Activated CD4-positive, CD25-positive, alpha-beta regulatory T cell treated with anti-CD3 and anti-CD28 coated beads, Interleukin-2, amount 50 U/mL, for 72 hours (primary cell): ENCODE measurements around the gene FMNL1.

Experiments
- DNase-seq: peaks from one replicate; pipeline ENCODE4 v3.0.0; 2021

FMNL1 gene

GRCh38 chr17:45261577-45262515 is 40.2 kb downstream of the FMNL1 start, which contains the start of gene SPATA32:
Gene SPATA32 (minus strand): TSS chr17:45262094. CDS start chr17:45262016, 78 bp downstream.
- peak; percentile 70 for DNase-seq

- DNase-seq, result no peak
These were observed 41.1 kb downstream of the FMNL1 start for GRCh38 chr17:45262516-45263476.

DNA sequence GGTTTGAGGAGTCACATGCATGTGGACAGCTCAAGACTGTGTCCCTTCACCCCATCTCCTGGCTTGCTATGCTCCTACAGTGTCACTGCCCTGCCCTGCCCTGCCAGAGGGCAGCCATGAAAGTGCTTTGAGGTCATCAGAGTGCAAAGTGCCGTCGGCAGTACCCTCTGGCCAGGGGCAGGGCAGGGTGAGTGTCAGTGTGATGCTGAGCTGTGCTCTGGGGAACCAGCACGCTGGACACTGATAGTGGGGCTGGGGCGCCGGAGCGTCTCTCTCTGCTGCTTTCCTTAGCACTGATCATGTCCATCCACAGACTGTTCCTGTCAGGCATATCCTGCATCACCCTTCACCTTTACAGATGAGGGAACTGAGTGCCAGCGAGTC is 41.8 kb downstream of the FMNL1 start:
- DNase-seq, result no peak

GRCh38 chr17:45264430-45264829 is 42.7 kb downstream of the FMNL1 start:
- no peak for DNase-seq

DNA sequence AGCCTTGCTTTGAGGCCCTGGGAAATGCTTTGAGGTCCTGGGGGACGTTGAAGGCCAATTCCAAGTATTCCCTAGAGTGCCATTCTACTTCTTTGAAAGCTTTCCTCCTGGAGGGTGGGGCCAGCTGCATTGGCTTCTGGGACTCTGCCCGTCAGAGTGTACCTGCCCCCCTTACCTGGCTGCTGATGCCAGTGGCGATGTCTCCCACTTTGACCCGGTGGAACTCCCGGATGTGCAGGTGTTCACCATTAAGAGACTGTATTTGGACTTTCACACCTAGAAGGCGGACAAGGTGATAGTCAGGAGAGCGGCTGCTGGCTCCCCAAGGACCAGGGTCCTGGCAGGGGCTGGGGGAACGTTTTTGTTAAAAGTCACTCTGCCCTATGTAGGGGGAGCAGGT is 43.3 kb downstream of the FMNL1 start:
- no peak for DNase-seq

DNA sequence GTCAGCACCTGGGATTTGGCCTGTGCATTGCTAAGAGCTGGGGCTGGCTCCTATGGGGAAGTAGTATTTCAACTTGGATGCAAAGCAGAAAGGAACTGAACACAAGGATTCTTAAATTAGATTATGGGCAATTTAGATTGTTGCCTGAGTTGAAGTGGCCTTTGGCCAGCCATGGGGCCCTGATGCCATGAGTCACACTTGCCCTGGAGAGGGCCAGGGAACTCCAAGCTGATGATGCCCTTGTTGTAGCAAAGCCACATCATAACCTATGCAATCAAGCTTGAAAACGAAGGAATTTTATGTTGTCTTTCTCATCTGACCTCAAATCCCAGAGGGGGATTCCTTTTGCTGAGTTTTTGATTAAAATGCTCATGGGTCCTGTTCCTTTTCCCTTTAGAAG is 44.1 kb downstream of the FMNL1 start:
- DNase-seq, result no peak

DNA sequence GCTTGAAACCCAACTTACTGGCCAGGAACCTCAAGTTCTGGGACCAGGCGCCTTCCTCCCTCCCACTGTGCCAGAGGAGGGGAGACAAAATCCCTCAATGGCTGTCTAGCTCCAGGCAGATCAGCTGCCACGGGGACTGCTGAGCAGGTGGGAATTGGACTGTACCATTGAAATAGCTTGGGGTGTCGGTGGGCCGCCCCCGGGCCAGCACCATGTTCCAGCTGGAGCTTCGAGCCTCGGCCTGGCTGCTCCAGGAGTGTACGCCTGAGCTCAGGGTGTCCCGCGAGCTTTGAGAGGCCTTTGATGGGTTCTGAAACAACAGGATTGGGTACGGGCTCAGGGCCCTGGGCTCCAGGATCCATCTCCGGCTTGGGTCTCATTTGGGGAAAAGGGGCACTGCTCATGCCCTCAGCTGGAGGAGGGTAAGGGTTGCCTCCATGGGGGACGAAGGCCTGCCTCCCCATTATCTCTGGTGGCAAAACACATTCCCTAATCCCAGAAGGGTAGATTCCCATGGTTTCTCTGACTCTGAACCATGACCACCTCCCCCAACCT is 44.8 kb downstream of the FMNL1 start:
- DNase-seq, result no peak

DNA sequence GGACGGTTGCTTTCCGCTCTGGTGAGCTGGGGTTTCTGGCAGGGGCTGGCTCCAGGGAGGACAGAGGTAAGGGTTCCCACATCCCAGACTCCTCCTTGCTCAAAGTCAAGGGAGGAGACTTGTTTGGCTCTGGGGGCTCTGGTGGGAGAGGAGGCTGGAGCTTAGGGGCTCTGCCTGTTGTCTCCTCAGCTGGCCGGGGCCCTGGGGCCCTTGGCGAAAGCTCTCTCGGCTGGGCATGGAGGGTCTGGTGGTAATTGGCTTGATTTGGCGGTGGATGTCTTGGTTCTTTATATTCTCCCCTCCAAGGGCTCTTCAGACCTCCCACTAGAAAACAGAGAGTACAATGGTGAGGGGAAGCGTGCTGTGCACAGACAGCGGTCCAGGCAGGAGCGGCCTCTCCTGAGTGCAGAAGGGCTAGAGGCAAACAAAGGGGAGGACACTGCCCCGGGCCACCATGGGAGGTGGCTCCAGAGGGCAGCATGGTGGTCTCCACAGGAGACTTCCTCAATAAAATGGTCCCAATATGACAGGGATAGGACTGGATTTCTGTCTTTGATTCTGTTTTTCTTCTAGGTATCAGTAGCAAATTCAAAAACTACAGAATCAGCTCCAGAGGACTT is 45.9 kb downstream of the FMNL1 start:
- DNase-seq, result no peak

GRCh38 chr17:45269912-45270311 is 48.2 kb downstream of the FMNL1 start:
- DNase-seq, result no peak

DNA sequence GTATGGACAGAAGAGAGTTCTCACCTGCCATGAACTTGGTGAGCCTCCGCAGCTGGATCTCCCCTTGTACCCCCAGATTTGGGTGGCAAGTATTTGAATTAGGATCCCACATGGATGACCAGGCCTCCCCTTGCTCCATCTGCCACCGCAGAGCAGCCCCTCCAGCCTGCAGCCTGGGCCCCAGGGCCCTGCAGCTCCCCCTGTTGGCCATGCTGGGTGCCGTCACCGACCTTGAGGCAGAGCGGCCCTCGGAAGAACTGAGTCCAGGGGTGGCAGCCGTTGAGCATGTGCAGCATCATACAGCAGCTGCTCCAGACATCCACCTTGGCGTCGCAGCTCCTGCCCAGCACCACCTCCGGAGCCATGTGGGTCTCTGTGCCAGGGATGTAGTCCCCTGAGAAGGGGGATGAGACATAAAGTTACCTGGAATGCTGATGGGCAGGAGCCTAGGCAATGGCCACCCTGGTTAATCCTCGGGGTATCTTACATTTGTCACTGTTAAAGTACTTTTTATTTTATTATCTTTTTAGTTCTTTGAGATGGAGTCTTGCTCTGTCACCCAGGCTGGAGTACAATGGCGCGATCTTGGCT is 49.2 kb downstream of the FMNL1 start:
- DNase-seq, result peak; percentile 60

DNA sequence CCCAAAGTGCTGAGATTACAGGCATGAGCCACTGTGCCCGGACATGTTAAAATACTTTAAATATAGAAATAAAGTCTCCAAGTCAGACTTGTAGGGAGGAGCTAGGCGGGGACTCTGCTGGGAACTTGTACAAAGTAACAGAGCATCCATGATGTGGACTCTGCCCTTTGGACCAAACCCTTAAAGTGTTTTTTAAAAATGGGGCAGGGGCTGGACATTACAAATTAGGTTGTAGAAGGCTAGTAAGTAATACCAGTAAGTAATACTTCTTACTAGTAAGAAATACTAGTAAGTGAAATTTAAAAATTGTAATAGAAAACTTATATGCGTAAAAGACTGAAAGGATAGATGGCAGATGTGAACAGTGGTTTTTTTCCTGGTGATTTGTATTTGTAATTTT is 49.9 kb downstream of the FMNL1 start:
- no peak for DNase-seq

GRCh38 chr17:45273551-45273957 is 51.9 kb downstream of the FMNL1 start:
- DNase-seq, result no peak

GRCh38 chr17:45274033-45274432 is 52.3 kb downstream of the FMNL1 start:
- no peak for DNase-seq

DNA sequence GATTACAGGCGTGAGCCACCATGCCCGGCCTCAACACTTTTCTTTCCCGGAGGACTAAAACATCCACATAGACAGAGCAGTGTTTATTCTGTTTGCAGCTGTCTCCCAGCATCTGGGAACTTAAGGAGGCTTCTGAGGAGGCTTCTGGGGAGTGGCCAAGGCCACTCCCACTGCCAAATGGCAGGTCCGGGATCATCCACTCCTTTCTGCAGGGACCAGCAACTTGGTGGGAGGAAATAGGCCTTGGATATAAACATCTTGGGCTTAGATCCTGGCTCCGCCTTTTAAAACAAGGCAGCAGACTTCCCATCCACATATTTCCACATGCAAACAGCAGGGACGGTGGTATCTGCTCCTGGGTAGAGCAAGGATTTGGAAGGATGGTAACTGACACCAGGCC is 54.3 kb downstream of the FMNL1 start:
- no peak for DNase-seq

GRCh38 chr17:45277216-45277849 is 55.6 kb downstream of the FMNL1 start:
- peak; percentile 86 for DNase-seq

DNA sequence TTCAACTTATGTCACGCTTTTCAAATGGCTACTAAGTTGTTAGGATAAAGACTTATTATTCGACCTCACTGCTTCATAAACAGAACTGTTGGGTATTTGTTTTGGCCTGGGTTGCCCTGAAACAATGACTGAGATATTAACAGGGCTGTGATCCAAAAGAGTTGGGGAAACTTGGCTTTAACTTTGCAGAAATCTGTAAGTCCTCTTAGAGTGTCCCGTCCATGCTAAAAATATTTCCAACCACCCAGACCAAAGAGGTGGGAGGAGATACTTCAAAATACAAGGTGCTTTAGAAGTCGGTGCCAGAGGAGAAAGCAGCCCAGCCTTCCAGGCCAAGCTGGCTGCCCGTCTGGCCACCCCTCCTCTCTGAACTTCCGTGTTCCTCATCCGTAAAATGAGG is 56.3 kb downstream of the FMNL1 start:
- DNase-seq, result no peak

- no peak for DNase-seq
These were observed 58.2 kb downstream of the FMNL1 start for GRCh38 chr17:45279898-45280297.

DNA sequence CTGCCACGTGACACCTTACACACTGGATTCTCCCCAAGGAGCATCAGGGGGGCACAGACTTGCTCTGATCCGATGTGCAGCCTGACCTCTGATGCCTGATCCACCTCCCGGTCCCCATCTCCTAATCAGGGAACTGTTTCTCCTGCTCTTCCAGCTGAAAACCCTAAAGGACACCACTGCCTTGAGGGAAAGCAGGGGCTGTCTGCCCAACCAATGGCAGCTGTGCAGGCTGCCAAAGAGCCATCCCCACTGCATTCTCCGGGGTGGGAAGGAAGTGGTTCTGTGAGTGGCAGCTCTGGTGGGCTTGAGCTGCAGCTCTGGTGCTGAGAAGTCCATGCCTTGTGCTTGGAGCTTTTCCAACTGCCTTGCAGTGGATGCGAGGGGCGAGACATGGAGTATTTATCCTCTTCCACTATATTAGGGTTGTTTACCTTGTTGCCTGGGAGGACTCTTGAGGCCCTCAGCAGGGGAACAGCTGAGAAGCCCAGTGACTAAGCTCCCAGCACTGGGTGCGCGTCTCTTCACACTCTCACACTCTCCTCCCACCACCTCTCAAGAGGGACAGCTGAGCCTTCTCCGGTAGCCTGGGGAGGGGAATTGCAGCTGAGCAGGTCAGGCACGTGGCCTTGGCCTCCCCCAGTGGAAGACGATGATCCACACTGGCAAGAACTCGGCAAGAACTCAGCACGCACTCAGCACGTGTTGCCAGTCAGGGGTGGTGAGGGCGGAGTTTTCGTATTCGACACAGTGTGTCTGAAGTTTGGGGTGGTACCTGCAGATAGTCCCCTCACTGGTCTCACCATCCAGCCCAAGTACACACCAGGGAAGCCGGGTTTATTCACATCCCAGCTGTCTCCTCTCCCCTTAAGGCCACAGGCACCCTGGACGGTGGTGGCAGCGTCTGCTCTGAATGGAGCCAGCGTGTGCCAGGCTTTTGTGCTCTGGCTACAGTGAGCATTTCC is 61.3 kb downstream of the FMNL1 start:
- no peak for DNase-seq

- no peak for DNase-seq
These were observed 62.0 kb downstream of the FMNL1 start for GRCh38 chr17:45283711-45284110.
